Measurements from ENCODE around the gene OPN1SW. TPM values are rescaled to one million over a fixed set of nuclear protein-coding genes. Genes with fewer than 3 reads are reported as not detected.

OPN1SW gene
- total RNA-seq, 4 donors from 2014 or later, result not detected

GRCh38 chr7:128758553-128758952, 17.0 kb downstream of the OPN1SW start:
- H3K27ac ChIP-seq, result no peak overlapping the region
- TF ChIP-seq EP300 (IDR thresholded peaks at IDR 0.05) (no peak), CTCF (IDR thresholded peaks at IDR 0.05) (no peak), POLR2A (IDR thresholded peaks at IDR 0.05) (no peak), POLR2AphosphoS5 (IDR thresholded peaks at IDR 0.05) (no peak)
- no peak overlapping the region for H3K4me3 ChIP-seq
- no peaks in the 10 kb centered on the region for H3K9me3 ChIP-seq
- peaks cover 70% of the 10 kb centered on the region for H3K36me3 ChIP-seq
- 97% methylated on average over 1 of the region's 1 CpG for WGBS
- H3K27me3 ChIP-seq, result no peaks in the 10 kb centered on the region
- H3K4me1 ChIP-seq, result peaks cover 4% of the 10 kb centered on the region
- DNase-seq (ENCODE audit: low spot score in 2 of 2), result no peak

GRCh38 chr7:128757203-128757602, 18.4 kb downstream of the OPN1SW start:
- H3K4me3 ChIP-seq, result no peak overlapping the region
- H3K36me3 ChIP-seq, result peaks cover 71% of the 10 kb centered on the region
- no peaks in the 10 kb centered on the region for H3K27me3 ChIP-seq
- DNase-seq (ENCODE audit: low spot score in 2 of 2), result no peak
- no peak overlapping the region for H3K27ac ChIP-seq
- peaks cover 4% of the 10 kb centered on the region for H3K4me1 ChIP-seq
- WGBS, result 72% methylated on average over 2 of the region's 2 CpGs
- TF ChIP-seq EP300 (IDR thresholded peaks at IDR 0.05) (no peak), POLR2AphosphoS5 (IDR thresholded peaks at IDR 0.05) (no peak), POLR2A (IDR thresholded peaks at IDR 0.05) (no peak)
- H3K9me3 ChIP-seq, result no peaks in the 10 kb centered on the region

GRCh38 chr7:128755819-128756476, 19.6 kb downstream of the OPN1SW start:
- Histone ChIP-seq H3K36me3 (peaks cover 70% of the 10 kb centered on the region), H3K4me3 (no peak overlapping the region), H3K27ac (no peak overlapping the region), H3K4me1 (peaks cover 4% of the 10 kb centered on the region), H3K9me3 (no peaks in the 10 kb centered on the region), H3K27me3 (no peaks in the 10 kb centered on the region)
- DNase-seq (ENCODE audit: low spot score in 2 of 2), result no peak
- WGBS, result 66% methylated on average over 5 of the region's 5 CpGs
- peak in 1 of 3 donors; percentile 12 for TF ChIP-seq POLR2AphosphoS5 (IDR thresholded peaks at IDR 0.05)
- peak; percentile 51 for TF ChIP-seq EP300 (IDR thresholded peaks at IDR 0.05)
- no peak for TF ChIP-seq POLR2A (IDR thresholded peaks at IDR 0.05)
- no peak for TF ChIP-seq CTCF (IDR thresholded peaks at IDR 0.05)

GRCh38 chr7:128755075-128755818, 20.3 kb downstream of the OPN1SW start:
- Histone ChIP-seq H3K27me3 (no peaks in the 10 kb centered on the region), H3K27ac (no peak overlapping the region), H3K4me1 (peaks cover 4% of the 10 kb centered on the region), H3K36me3 (peaks cover 71% of the 10 kb centered on the region), H3K9me3 (no peaks in the 10 kb centered on the region), H3K4me3 (no peak overlapping the region)
- no peak for DNase-seq (ENCODE audit: low spot score in 2 of 2)
- WGBS, result 60% methylated on average over 2 of the region's 2 CpGs
- TF ChIP-seq POLR2A (IDR thresholded peaks at IDR 0.05) (no peak), EP300 (IDR thresholded peaks at IDR 0.05) (no peak), CTCF (IDR thresholded peaks at IDR 0.05) (no peak), POLR2AphosphoS5 (IDR thresholded peaks at IDR 0.05) (no peak)

GRCh38 chr7:128752251-128752650, 23.3 kb downstream of the OPN1SW start:
- H3K36me3 ChIP-seq, result peaks cover 66% of the 10 kb centered on the region
- WGBS, result 92% methylated on average over 1 of the region's 1 CpG

More at GRCh38 chr7:128752251-128752650, 23.3 kb downstream of the OPN1SW start:
- no peaks in the 10 kb centered on the region for H3K27me3 ChIP-seq
- H3K27ac ChIP-seq, result no peak overlapping the region
- no peak for DNase-seq (ENCODE audit: low spot score in 2 of 2)
- H3K4me1 ChIP-seq, result peaks cover 7% of the 10 kb centered on the region
- no peaks in the 10 kb centered on the region for H3K9me3 ChIP-seq
- H3K4me3 ChIP-seq, result no peak overlapping the region
- TF ChIP-seq EP300 (IDR thresholded peaks at IDR 0.05) (no peak), POLR2A (IDR thresholded peaks at IDR 0.05) (no peak), POLR2AphosphoS5 (IDR thresholded peaks at IDR 0.05) (no peak), CTCF (IDR thresholded peaks at IDR 0.05) (no peak)
